ENCODE data around the gene EXOC6. TPM values are rescaled to one million over a fixed set of nuclear protein-coding genes. Genes with fewer than 3 reads are reported as not detected.

The EXOC6 gene
- total RNA-seq, 2 experiments from 2014 or later, result 8.0 to 9.4 TPM

DNA sequence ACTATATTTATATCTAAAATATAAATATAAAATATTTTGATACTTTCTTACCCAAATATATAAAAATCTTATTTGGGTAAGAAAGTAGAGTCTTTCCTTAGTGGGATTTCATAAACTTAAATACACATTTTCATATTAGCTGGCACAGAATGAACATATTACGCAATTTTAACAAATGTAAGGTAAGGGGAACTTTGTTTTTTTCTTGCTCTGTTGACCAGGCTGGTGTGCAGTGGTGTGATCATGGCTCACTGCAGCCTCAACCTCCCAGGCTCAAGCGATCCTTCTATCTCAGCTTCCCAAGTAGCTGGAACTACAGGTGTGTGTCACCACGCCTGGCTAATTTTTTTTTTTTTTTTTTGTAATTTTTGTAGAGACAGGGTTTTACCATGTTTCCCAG, 243.6 kb downstream of the EXOC6 start:
- no peak overlapping the region for H2AFZ ChIP-seq (ENCODE audit: low read length)
- H3K27ac ChIP-seq (ENCODE audit: low read depth, low read length, poor library complexity, severe bottlenecking), result no peak overlapping the region
- no peaks in the 10 kb centered on the region for H4K20me1 ChIP-seq (ENCODE audit: insufficient read depth, low read length)
- DNase-seq (ENCODE audit: low spot score), result no peak
- CTCF ChIA-PET (ENCODE audit: unreplicated experiment), result no interaction called here
- no peaks in the 10 kb centered on the region for H3K9me3 ChIP-seq (ENCODE audit: low read length)
- POLR2A ChIA-PET, result interaction anchor here (0.6 kb wide), 1 partner anchor 68 kb away, joined by 3 read pairs; no protein-coding TSS in a partner anchor
- TF ChIP-seq EZH2phosphoT487 (IDR thresholded peaks at IDR 0.05; ENCODE audit: borderline replicate concordance, low read depth, low read length) (no peak), CTCF (conservative IDR thresholded peaks at IDR 0.05; ENCODE audit: low read length) (no peak)
- intact Hi-C loops (cut with micrococcal nuclease; ENCODE audit: unreplicated experiment), result no loop called here
- H3K4me1 ChIP-seq (ENCODE audit: insufficient read depth, low read length, poor library complexity, severe bottlenecking), result no peaks in the 10 kb centered on the region
- no TSS peak for BruUV-seq (replicated peaks)
- no peak overlapping the region for H3K4me2 ChIP-seq (ENCODE audit: low read length)
- H3K4me3 ChIP-seq (ENCODE audit: low read depth, low read length, poor library complexity, severe bottlenecking), result no peak overlapping the region
- no peaks in the 10 kb centered on the region for H3K36me3 ChIP-seq (ENCODE audit: insufficient read depth, low read length)
- no peaks in the 10 kb centered on the region for H3K9me2 ChIP-seq (ENCODE audit: insufficient read depth, low read length)
- no peaks in the 10 kb centered on the region for H3K79me2 ChIP-seq (ENCODE audit: insufficient read depth, low read depth, low read length)

- H3K4me2 ChIP-seq (ENCODE audit: low read length), result no peak overlapping the region
- no peaks in the 10 kb centered on the region for H3K79me2 ChIP-seq (ENCODE audit: insufficient read depth, low read depth, low read length)
- CTCF ChIA-PET (ENCODE audit: unreplicated experiment), result no interaction called here
- H3K27ac ChIP-seq (ENCODE audit: low read depth, low read length, poor library complexity, severe bottlenecking), result no peak overlapping the region
- no TSS peak for BruUV-seq (replicated peaks)
- no peaks in the 10 kb centered on the region for H3K36me3 ChIP-seq (ENCODE audit: insufficient read depth, low read length)
- no peak overlapping the region for H3K4me3 ChIP-seq (ENCODE audit: low read depth, low read length, poor library complexity, severe bottlenecking)
- no peaks in the 10 kb centered on the region for H3K9me2 ChIP-seq (ENCODE audit: insufficient read depth, low read length)
- intact Hi-C loops (cut with micrococcal nuclease; ENCODE audit: unreplicated experiment), result no loop called here
- no peak overlapping the region for H2AFZ ChIP-seq (ENCODE audit: low read length)
- DNase-seq (ENCODE audit: low spot score), result no peak
- POLR2A ChIA-PET, result interaction anchor here (0.7 to 1.3 kb wide), 2 partner anchors 9 to 59 kb away, joined by 3 to 4 read pairs; no protein-coding TSS in a partner anchor
- H3K9me3 ChIP-seq (ENCODE audit: low read length), result no peaks in the 10 kb centered on the region
- H4K20me1 ChIP-seq (ENCODE audit: insufficient read depth, low read length), result no peaks in the 10 kb centered on the region
- TF ChIP-seq EZH2phosphoT487 (IDR thresholded peaks at IDR 0.05; ENCODE audit: borderline replicate concordance, low read depth, low read length) (no peak), CTCF (conservative IDR thresholded peaks at IDR 0.05; ENCODE audit: low read length) (no peak)
- H3K4me1 ChIP-seq (ENCODE audit: insufficient read depth, low read length, poor library complexity, severe bottlenecking), result no peaks in the 10 kb centered on the region
Observed at GRCh38 chr10:93095225-93095624, 246.9 kb downstream of the EXOC6 start.

GRCh38 chr10:93096901-93097300, 248.6 kb downstream of the EXOC6 start:
- H2AFZ ChIP-seq (ENCODE audit: low read length), result no peak overlapping the region
- ChIA-PET POLR2A (interaction anchor here (0.8 kb wide), 1 partner anchor 8 kb away, joined by 3 read pairs; no protein-coding TSS in a partner anchor), CTCF (ENCODE audit: unreplicated experiment) (no interaction called here)
- no peak overlapping the region for H3K4me2 ChIP-seq (ENCODE audit: low read length)
- H3K4me3 ChIP-seq (ENCODE audit: low read depth, low read length, poor library complexity, severe bottlenecking), result no peak overlapping the region
- intact Hi-C loops (cut with micrococcal nuclease; ENCODE audit: unreplicated experiment), result no loop called here
- H3K4me1 ChIP-seq (ENCODE audit: insufficient read depth, low read length, poor library complexity, severe bottlenecking), result no peaks in the 10 kb centered on the region
- no peak overlapping the region for H3K27ac ChIP-seq (ENCODE audit: low read depth, low read length, poor library complexity, severe bottlenecking)
- no peak for TF ChIP-seq CTCF (conservative IDR thresholded peaks at IDR 0.05; ENCODE audit: low read length)
- no peak for TF ChIP-seq EZH2phosphoT487 (IDR thresholded peaks at IDR 0.05; ENCODE audit: borderline replicate concordance, low read depth, low read length)
- no peaks in the 10 kb centered on the region for H3K79me2 ChIP-seq (ENCODE audit: insufficient read depth, low read depth, low read length)
- DNase-seq (ENCODE audit: low spot score), result no peak
- H4K20me1 ChIP-seq (ENCODE audit: insufficient read depth, low read length), result no peaks in the 10 kb centered on the region
- no peaks in the 10 kb centered on the region for H3K9me2 ChIP-seq (ENCODE audit: insufficient read depth, low read length)
- no TSS peak for BruUV-seq (replicated peaks)
- no peaks in the 10 kb centered on the region for H3K9me3 ChIP-seq (ENCODE audit: low read length)
- no peaks in the 10 kb centered on the region for H3K36me3 ChIP-seq (ENCODE audit: insufficient read depth, low read length)
